HL-60/S4 treated with phorbol 12-myristate 13-acetate at 8.2 ng/mL for 4 days and 3 days (cell line): ENCODE results near the gene MGAT3.

Source experiments
- in situ Hi-C: fragments of 300-500 bp; cut with MboI; formaldehyde crosslinking; loops from 2 replicates; pipeline ENCODE4 v1.15.0; 2022; ENCODE audit warnings: low sequenced_read_pairs

Gene MGAT3

GRCh38 chr22:39427751-39428596 is 28.8 kb upstream of the MGAT3 start:
- in situ Hi-C loops, result no loop called here

GRCh38 chr22:39428597-39429071 is 28.2 kb upstream of the MGAT3 start:
- in situ Hi-C loops, result no loop called here

- in situ Hi-C loops, result no loop called here
These were observed 27.6 kb upstream of the MGAT3 start for GRCh38 chr22:39429186-39429585.

- in situ Hi-C loops, result no loop called here
These were observed 26.8 kb upstream of the MGAT3 start for GRCh38 chr22:39429916-39430575.

- in situ Hi-C loops, result no loop called here
These were observed 26.1 kb upstream of the MGAT3 start for GRCh38 chr22:39430576-39431150.

- in situ Hi-C loops, result no loop called here
These were observed 25.5 kb upstream of the MGAT3 start for GRCh38 chr22:39431216-39431801.

- in situ Hi-C loops, result no loop called here
These were observed 25.0 kb upstream of the MGAT3 start for GRCh38 chr22:39431821-39432251.

- in situ Hi-C loops, result no loop called here
These were observed 24.4 kb upstream of the MGAT3 start for GRCh38 chr22:39432361-39432811.

GRCh38 chr22:39433476-39434242 is 23.2 kb upstream of the MGAT3 start:
- in situ Hi-C loops, result no loop called here

GRCh38 chr22:39434243-39434653 is 22.6 kb upstream of the MGAT3 start:
- in situ Hi-C loops, result no loop called here

GRCh38 chr22:39434721-39435120 is 22.1 kb upstream of the MGAT3 start:
- in situ Hi-C loops, result no loop called here

- in situ Hi-C loops, result no loop called here
These were observed 21.2 kb upstream of the MGAT3 start for GRCh38 chr22:39435616-39436015.

- in situ Hi-C loops, result no loop called here
These were observed 18.8 kb upstream of the MGAT3 start for GRCh38 chr22:39437791-39438704.

GRCh38 chr22:39439170-39439569 is 17.6 kb upstream of the MGAT3 start:
- in situ Hi-C loops, result no loop called here

- in situ Hi-C loops, result no loop called here
These were observed 13.4 kb upstream of the MGAT3 start for GRCh38 chr22:39443398-39443797.

GRCh38 chr22:39444247-39444800 is 12.5 kb upstream of the MGAT3 start:
- in situ Hi-C loops, result no loop called here

- in situ Hi-C loops, result no loop called here
These were observed 11.8 kb upstream of the MGAT3 start for GRCh38 chr22:39444937-39445465.

GRCh38 chr22:39445678-39446077 is 11.1 kb upstream of the MGAT3 start:
- in situ Hi-C loops, result no loop called here

GRCh38 chr22:39446239-39446721 is 10.5 kb upstream of the MGAT3 start:
- in situ Hi-C loops, result no loop called here
